Right lobe of liver (tissue), 6 donors: ENCODE results near the gene CDR2L. TPM values are rescaled to one million over a fixed set of nuclear protein-coding genes. Genes with fewer than 3 reads are reported as not detected.
A peak's percentile ranks its signal among the peaks of the same experiment; 100 is the strongest.

Experiments
- ATAC-seq, 4 donors: fragments of 200-7000 bp; cut with Tn5 transposase; one replicate each; pipeline ENCODE4 v1.9.1; 2020; ENCODE audit warnings: mild to moderate bottlenecking in 4 of 4, moderate library complexity in 4 of 4
- DNase-seq, 3 donors: peaks; one replicate each; pipeline ENCODE4 v3.0.0-alpha.2; 2020
- H3K27ac ChIP-seq, 3 donors: fragments of 200-600 bp; one replicate each; pipeline ENCODE4 v1.8.0; 2022
- H3K27me3 ChIP-seq, 2 donors: fragments of 200-600 bp; one replicate each; pipeline ENCODE4 v1.8.0; 2022
- H3K36me3 ChIP-seq, 4 donors: fragments of 200-600 bp; sonication (generic) in 1 of 4; one replicate each; pipeline versions ENCODE4 v1.5.1 to v1.8.0; 2017 to 2022; ENCODE audit warnings: control low read depth in 1 of 4
- H3K4me1 ChIP-seq, 4 donors: fragments of 200-600 bp; sonication (generic) in 1 of 4; one replicate each; pipeline versions ENCODE4 v1.5.1 to v1.8.0; 2017 to 2022; ENCODE audit warnings: control low read depth in 1 of 4
- H3K4me3 ChIP-seq, 3 donors: fragments of 200-600 bp; one replicate each; pipeline ENCODE4 v1.8.0; 2022
- H3K9me3 ChIP-seq, 4 donors: fragments of 200-600 bp; sonication (generic) in 1 of 4; one replicate each; pipeline versions ENCODE4 v1.5.1 to v1.8.0; 2017 to 2022; ENCODE audit warnings: control low read depth in 1 of 4
- POLR2A ChIP-seq: fragments of 450-650 bp; IDR thresholded peaks from one replicate; pipeline ENCODE4 v1.6.1; 2017; ENCODE audit warnings: antibody characterized with exemption, mild to moderate bottlenecking
- WGBS: methylation state at CpG from one replicate; pipeline ENCODE4 v1.1.6; 2018; ENCODE audit warnings: low coverage, low lambda C conversion rate; ENCODE audit not compliant: insufficient coverage; ENCODE audit errors: missing lambda C conversion rate; 5-methylcytosine and 5-hydroxymethylcytosine counted together
- intact Hi-C, 2 donors: fragments of 100-400 bp; cut with DNase I; formaldehyde crosslinking; loops; one replicate each; pipeline versions ENCODE4 v1.11.2 to v1.14.1; 2022
- total RNA-seq, 6 experiments: library from RNA; depleted of rRNA in 2 of 6; stranded (reverse); fragments of >200 nt in 2 of 6; fragmentation: NEBNext Ultra II Directional in 3 of 6; extraction: Animal tissue kit (Norgen Biotek cat#: 25700) in 3 of 6; gene quantifications; one replicate each; pipeline versions ENCODE4 v1.1.0 to v1.2.4, GENCODE V29; 2016 to 2023
- TF ChIP-seq, protein P1 (sequence below), 4 donors: fragments of 200-600 bp in 3 of 4; fragments of 450-650 bp in 1 of 4; IDR thresholded peaks; one replicate each; pipeline versions ENCODE4 v1.5.1 to v1.8.0; 2016 to 2022; ENCODE audit warnings: antibody characterized with exemption in 4 of 4, mild to moderate bottlenecking in 2 of 4
- donor health status: DM: no; HTN: yes; CAD: no.
- donor health status: DM: no; HTN: no; CAD: no.
- donor health status: DM: no; HTN: no; CAD: no.
- donor health status: DM: no; HTN: yes; CAD: no.
- donor health status: DM: no; HTN: yes; CAD: no.

The CDR2L gene
- total RNA-seq, 6 experiments from 2014 or later, result 0.64 to 2.3 (median 1.4) TPM

DNA sequence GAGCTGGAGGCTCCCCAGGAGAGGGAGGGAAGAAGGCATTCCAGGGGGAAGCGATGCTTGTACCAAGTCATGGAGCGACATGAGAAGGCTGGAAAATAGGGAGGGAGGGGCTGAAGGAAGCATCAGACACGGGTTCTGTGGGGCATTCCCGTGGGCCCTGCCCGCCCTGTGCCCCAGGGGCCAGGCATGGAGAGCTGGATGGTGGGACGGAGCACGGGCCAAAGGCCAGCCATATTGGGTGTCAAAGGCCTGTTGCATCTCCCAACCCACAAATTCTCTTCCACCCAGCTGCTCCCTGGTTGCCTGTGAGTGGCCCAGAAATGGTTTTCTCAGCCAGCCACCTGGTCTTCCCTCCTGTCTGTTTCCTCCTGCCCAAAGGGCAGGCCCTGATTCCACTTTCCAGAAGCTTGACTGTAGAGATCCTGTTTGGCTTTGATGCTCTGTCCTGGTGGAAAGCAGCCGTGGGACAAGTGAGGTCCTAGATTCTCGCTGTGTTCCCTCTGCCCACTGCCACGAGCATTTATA lies 3.2 kb downstream of the CDR2L start:
- Histone ChIP-seq H3K4me1 (peaks cover 0 to 7% (median 3%) of the 10 kb centered on the region in 4 donors), H3K36me3 (no peaks in the 10 kb centered on the region), H3K27ac (no peak overlapping the region), H3K4me3 (no peak overlapping the region), H3K9me3 (no peaks in the 10 kb centered on the region), H3K27me3 (peaks cover 0 to 7% of the 10 kb centered on the region in 2 donors)
- ATAC-seq, result no peak
- no peak for DNase-seq
- 83% methylated on average over 4 of the region's 10 CpGs for WGBS
- intact Hi-C loops, result no loop called here
- TF ChIP-seq, protein P1, sequence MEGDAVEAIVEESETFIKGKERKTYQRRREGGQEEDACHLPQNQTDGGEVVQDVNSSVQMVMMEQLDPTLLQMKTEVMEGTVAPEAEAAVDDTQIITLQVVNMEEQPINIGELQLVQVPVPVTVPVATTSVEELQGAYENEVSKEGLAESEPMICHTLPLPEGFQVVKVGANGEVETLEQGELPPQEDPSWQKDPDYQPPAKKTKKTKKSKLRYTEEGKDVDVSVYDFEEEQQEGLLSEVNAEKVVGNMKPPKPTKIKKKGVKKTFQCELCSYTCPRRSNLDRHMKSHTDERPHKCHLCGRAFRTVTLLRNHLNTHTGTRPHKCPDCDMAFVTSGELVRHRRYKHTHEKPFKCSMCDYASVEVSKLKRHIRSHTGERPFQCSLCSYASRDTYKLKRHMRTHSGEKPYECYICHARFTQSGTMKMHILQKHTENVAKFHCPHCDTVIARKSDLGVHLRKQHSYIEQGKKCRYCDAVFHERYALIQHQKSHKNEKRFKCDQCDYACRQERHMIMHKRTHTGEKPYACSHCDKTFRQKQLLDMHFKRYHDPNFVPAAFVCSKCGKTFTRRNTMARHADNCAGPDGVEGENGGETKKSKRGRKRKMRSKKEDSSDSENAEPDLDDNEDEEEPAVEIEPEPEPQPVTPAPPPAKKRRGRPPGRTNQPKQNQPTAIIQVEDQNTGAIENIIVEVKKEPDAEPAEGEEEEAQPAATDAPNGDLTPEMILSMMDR (IDR thresholded peaks at IDR 0.05), result no peak
- no peak for TF ChIP-seq POLR2A

GRCh38 chr17:74992223-74992622 lies 4.8 kb downstream of the CDR2L start:
- Histone ChIP-seq H3K27me3 (peaks cover 0 to 7% of the 10 kb centered on the region in 2 donors), H3K4me1 (peaks cover 0 to 1% (median under 1%) of the 10 kb centered on the region in 4 donors), H3K4me3 (no peak overlapping the region), H3K36me3 (no peaks in the 10 kb centered on the region), H3K9me3 (no peaks in the 10 kb centered on the region), H3K27ac (no peak overlapping the region)
- no peak for DNase-seq
- ATAC-seq, result no peak
- 50% methylated on average over 2 of the region's 2 CpGs for WGBS
- TF ChIP-seq POLR2A, result no peak
- TF ChIP-seq, protein P1 (IDR thresholded peaks at IDR 0.05), result no peak
- intact Hi-C loops, result no loop called here

DNA sequence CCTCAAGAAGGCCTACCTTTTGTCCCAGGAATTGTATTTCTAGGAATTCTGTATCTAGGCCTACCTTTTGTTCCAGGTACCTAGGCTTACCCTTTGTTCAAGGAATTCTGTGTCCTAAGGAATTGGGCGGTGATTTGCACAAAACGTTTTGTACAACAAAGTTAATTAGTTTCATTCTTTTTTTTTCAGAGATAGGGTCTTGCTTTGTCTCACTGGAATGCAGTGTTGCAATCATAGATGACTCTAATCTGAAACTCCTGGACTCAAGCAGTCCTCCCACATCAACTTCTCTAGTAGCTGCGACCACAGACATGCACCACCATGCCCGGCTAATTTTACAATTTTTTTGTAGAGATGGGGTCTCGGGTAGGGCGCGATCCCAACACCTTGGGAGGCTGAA lies 7.0 kb downstream of the CDR2L start:
- H3K4me3 ChIP-seq, result no peak overlapping the region
- DNase-seq (no peak), ATAC-seq (no peak)
- H3K27ac ChIP-seq, result no peak overlapping the region
- TF ChIP-seq, protein P1 (IDR thresholded peaks at IDR 0.05), result no peak
- no peak for TF ChIP-seq POLR2A
- no peaks in the 10 kb centered on the region for H3K27me3 ChIP-seq
- intact Hi-C loops, result no loop called here
- H3K36me3 ChIP-seq, result no peaks in the 10 kb centered on the region
- WGBS, result 78% methylated on average over 7 of the region's 7 CpGs
- H3K9me3 ChIP-seq, result no peaks in the 10 kb centered on the region
- H3K4me1 ChIP-seq, result no peaks in the 10 kb centered on the region

GRCh38 chr17:74995847-74996246 lies 8.4 kb downstream of the CDR2L start:
- no peak for DNase-seq
- no peak for ATAC-seq
- intact Hi-C loops, result no loop called here
- no peak overlapping the region for H3K4me3 ChIP-seq
- no peaks in the 10 kb centered on the region for H3K4me1 ChIP-seq
- TF ChIP-seq, protein P1 (IDR thresholded peaks at IDR 0.05), result no peak
- no peak for TF ChIP-seq POLR2A
- no peaks in the 10 kb centered on the region for H3K27me3 ChIP-seq
- no peak overlapping the region for H3K27ac ChIP-seq
- no peaks in the 10 kb centered on the region for H3K36me3 ChIP-seq
- no peaks in the 10 kb centered on the region for H3K9me3 ChIP-seq
- 64% methylated on average over 5 of the region's 5 CpGs for WGBS

DNA sequence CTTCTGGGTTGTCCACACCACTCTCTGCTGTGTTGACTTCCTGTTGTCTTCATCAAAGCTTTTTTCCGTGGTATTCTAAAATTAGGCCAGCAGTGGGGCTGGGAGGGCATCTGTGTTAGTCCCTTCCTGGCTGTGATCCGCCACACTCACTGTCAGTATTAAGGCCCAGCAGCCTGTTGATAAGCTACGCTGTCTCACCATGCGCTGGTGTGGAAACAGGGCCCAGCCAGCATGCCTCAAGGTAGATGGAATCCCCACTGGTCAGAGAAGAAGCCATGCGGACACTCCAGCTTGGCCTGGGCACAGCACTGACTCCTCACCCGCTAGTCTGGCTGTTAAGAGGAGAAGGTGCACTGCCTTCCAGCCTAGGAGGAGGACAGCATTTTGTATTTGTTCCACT lies 11.4 kb downstream of the CDR2L start:
- Histone ChIP-seq H3K27me3 (no peaks in the 10 kb centered on the region), H3K36me3 (peaks cover 0 to 4% (median 0%) of the 10 kb centered on the region in 4 donors), H3K9me3 (no peaks in the 10 kb centered on the region), H3K4me1 (no peaks in the 10 kb centered on the region), H3K4me3 (no peak overlapping the region), H3K27ac (no peak overlapping the region)
- TF ChIP-seq, protein P1 (IDR thresholded peaks at IDR 0.05), result no peak
- no peak for TF ChIP-seq POLR2A
- WGBS, result 88% methylated on average over 4 of the region's 6 CpGs
- peak; percentile 11 to 49 (median 30) for ATAC-seq
- DNase-seq, result no peak
- intact Hi-C loops, result no loop called here
